Endothelial cell of umbilical vein (primary cell): Measurements from ENCODE around the gene PPP2R2D.

Experiments used
- CTCF ChIP-seq, 2 donors: IDR thresholded peaks; 1 replicate in 1 of 2; 2 replicates in 1 of 2; pipeline ENCODE4 v1.5.1; 2011; ENCODE audit warnings: low read length in 2 of 2, mild to moderate bottlenecking in 2 of 2, moderate library complexity in 2 of 2, control low read depth in 1 of 2, inconsistent platforms in 1 of 2, low read depth in 1 of 2; ENCODE audit not compliant: insufficient read depth in 1 of 2; ENCODE audit errors: extremely low read depth in 1 of 2
- EZH2 ChIP-seq: IDR thresholded peaks from 2 replicates; pipeline ENCODE4 v1.6.1; 2012; ENCODE audit warnings: borderline replicate concordance, low read depth, mild to moderate bottlenecking, moderate library complexity, low read length, inconsistent platforms; ENCODE audit not compliant: severe bottlenecking
- FOS ChIP-seq: IDR thresholded peaks from 2 replicates; pipeline ENCODE4 v1.6.1; 2011; ENCODE audit warnings: mild to moderate bottlenecking, low read length, moderate library complexity, borderline replicate concordance; ENCODE audit not compliant: insufficient read depth
- GATA2 ChIP-seq: IDR thresholded peaks from 2 replicates; pipeline ENCODE4 v1.7.0; 2011; ENCODE audit warnings: low read depth, mild to moderate bottlenecking, moderate library complexity, mixed read lengths, low read length; ENCODE audit not compliant: insufficient read length, insufficient read depth
- JUN ChIP-seq: IDR thresholded peaks from 2 replicates; pipeline ENCODE4 v1.6.1; 2011; ENCODE audit warnings: borderline replicate concordance, low read depth; ENCODE audit not compliant: insufficient read length, insufficient read depth
- MAX ChIP-seq: IDR thresholded peaks from 2 replicates; pipeline ENCODE4 v1.6.1; 2011; ENCODE audit not compliant: insufficient read depth, insufficient read length
- MYC ChIP-seq: IDR thresholded peaks from one replicate; pipeline ENCODE4 v1.6.1; 2011; ENCODE audit warnings: mild to moderate bottlenecking, low read depth, low read length
- POLR2A ChIP-seq: IDR thresholded peaks from 2 replicates; pipeline ENCODE4 v1.6.1; 2012; ENCODE audit warnings: low read depth, mild to moderate bottlenecking, control low read depth, low read length
- POLR2AphosphoS5 ChIP-seq: IDR thresholded peaks from 2 replicates; pipeline ENCODE4 v1.6.1; 2012; ENCODE audit warnings: low read depth, mild to moderate bottlenecking, control low read depth, low read length, moderate library complexity; ENCODE audit not compliant: insufficient read depth

GRCh38 chr10:131851346-131851745, 49.5 kb upstream of the PPP2R2D start:
- no peak for TF ChIP-seq CTCF (IDR thresholded peaks at IDR 0.05; ENCODE audit: extremely low read depth in 1 of 2, insufficient read depth in 1 of 2, low read depth in 1 of 2, low read length in 2 of 2)
- TF ChIP-seq POLR2A: no peak
- no peak for TF ChIP-seq POLR2AphosphoS5
- no peak for TF ChIP-seq MAX
- TF ChIP-seq EZH2: no peak
- no peak for TF ChIP-seq MYC
- TF ChIP-seq FOS: no peak
- TF ChIP-seq GATA2: no peak
- no peak for TF ChIP-seq JUN
